ENCODE measurements around the gene WDR27.

GRCh38 chr6:169571123-169571962 is 130.5 kb downstream of the WDR27 start:
- TF ChIP-seq CTCF (IDR thresholded peaks at IDR 0.05; ENCODE audit: low read depth, low read length) (no peak), POLR2A (IDR thresholded peaks at IDR 0.05; ENCODE audit: extremely low read depth, insufficient read length) (no peak), MAX (IDR thresholded peaks at IDR 0.05; ENCODE audit: low read depth, low read length) (no peak), MYC (IDR thresholded peaks at IDR 0.05; ENCODE audit: low read depth, low read length) (no peak)
